ENCODE data around the gene ANKRD23.

GRCh38 chr2:96861074-96861473 lies 17.3 kb upstream of the ANKRD23 start:
- TF ChIP-seq CTCF (IDR thresholded peaks at IDR 0.05; ENCODE audit: poor library complexity) (no peak), EZH2phosphoT487 (IDR thresholded peaks at IDR 0.05; ENCODE audit: low read depth, severe bottlenecking, unreplicated experiment) (no peak), EZH2 (IDR thresholded peaks at IDR 0.05; ENCODE audit: borderline replicate concordance) (no peak)

Data from hepatocyte (in vitro differentiated cells).